Measurements from ENCODE around the gene THSD4.

THSD4 gene

DNA sequence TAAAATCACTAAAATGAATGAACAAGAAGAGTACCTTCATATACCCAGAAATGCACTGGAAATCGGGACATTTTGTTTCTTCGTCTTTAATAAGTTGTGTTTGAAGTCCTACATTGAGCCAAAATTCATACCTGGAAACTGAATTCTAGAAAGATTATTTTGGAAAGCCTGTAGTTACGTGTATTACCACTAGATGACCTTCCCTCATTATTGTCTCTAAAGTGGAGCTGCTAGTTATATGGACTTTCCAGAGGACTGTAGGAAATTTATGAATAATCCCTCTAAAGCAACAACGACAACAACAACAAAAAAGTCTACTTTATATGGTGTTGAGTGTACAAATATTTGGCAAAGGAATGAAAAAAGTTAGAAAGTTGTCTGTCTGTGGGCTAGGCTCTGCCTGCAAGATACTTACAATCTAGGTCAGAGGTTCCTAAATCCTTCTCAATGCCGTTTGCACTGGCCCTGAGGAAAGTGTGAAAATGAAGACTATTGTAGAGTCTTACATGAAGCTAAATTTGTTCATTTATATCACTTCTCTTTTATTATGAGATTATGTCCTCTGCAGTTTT is 460.3 kb downstream of the THSD4 start:
- no peak for DNase-seq (ENCODE audit: low read depth)
- no peak overlapping the region for H3K4me3 ChIP-seq (ENCODE audit: low read depth, low read length)
- TF ChIP-seq, protein P1, sequence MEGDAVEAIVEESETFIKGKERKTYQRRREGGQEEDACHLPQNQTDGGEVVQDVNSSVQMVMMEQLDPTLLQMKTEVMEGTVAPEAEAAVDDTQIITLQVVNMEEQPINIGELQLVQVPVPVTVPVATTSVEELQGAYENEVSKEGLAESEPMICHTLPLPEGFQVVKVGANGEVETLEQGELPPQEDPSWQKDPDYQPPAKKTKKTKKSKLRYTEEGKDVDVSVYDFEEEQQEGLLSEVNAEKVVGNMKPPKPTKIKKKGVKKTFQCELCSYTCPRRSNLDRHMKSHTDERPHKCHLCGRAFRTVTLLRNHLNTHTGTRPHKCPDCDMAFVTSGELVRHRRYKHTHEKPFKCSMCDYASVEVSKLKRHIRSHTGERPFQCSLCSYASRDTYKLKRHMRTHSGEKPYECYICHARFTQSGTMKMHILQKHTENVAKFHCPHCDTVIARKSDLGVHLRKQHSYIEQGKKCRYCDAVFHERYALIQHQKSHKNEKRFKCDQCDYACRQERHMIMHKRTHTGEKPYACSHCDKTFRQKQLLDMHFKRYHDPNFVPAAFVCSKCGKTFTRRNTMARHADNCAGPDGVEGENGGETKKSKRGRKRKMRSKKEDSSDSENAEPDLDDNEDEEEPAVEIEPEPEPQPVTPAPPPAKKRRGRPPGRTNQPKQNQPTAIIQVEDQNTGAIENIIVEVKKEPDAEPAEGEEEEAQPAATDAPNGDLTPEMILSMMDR (IDR thresholded peaks at IDR 0.05; ENCODE audit: control insufficient read depth, extremely low read depth, insufficient read depth) = peak; percentile 74

DNA sequence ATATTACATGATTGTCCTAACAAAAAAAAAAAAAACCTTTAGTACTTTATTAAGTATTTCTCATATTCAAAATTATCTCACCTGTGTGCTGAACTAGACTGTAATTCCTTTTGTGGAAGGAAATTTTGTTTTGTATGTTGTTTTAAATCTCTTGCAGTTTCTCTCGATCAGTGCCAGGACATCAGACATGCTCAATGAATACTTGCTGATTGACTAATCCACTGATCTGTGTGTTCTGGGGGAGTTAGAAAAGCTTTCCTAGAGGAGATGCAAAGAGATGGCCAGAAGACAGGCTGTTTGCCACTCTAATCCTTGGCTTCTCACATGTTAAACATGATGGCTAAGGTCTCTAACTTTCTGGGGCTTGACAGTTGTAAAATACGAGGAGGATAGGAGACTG is 461.8 kb downstream of the THSD4 start:
- TF ChIP-seq, protein P1 (IDR thresholded peaks at IDR 0.05; ENCODE audit: control insufficient read depth, extremely low read depth, insufficient read depth) = no peak
- no peak overlapping the region for H3K4me3 ChIP-seq (ENCODE audit: low read depth, low read length)
- no peak for DNase-seq (ENCODE audit: low read depth)

DNA sequence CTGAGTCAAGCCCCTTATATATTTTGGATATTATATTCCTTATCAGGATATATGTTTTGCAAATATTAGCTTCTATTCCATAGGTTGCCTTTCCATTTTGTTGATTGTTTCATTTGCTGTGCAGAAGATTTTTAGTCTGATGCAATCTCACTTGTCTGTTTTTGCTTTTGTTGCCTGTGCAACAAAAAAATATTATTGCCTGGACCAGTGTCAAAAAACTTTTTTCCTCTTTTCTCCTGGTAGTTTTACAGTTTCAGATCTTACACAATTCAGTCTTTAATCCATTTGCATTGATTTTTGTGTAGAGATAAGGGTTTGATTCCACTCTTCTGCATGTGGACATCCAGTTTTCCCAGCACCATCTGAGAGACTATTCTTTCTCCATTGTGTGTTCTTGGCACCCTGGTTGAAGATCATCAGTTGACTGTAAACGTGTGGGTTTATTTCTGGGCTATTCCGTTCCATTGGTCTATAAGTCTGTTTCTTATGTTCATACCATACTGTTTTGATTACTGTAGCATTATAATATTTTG is 466.2 kb downstream of the THSD4 start:
- no peak overlapping the region for H3K4me3 ChIP-seq (ENCODE audit: low read depth, low read length)
- DNase-seq (ENCODE audit: low read depth) = no peak
- TF ChIP-seq, protein P1 (IDR thresholded peaks at IDR 0.05; ENCODE audit: control insufficient read depth, extremely low read depth, insufficient read depth) = no peak

DNA sequence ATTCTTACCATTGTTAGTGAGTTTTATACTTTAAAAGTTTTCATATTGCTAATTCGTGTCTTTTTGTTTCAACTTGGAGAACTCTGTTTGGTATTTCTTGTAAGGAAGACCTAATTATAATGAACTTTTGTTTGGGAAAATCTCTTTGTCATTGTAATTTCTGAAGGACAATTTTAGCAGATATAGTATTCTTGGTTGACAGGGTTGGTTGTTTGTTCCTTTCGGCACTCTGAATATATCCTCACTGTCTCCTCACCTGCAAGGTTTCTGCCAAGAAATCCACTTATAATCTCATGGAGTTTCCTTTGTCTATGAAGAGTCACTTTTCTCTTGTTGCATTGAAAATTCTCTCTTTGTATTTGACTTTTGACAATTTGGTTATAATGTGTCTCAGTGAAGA is 469.9 kb downstream of the THSD4 start:
- no peak for DNase-seq (ENCODE audit: low read depth)
- no peak overlapping the region for H3K4me3 ChIP-seq (ENCODE audit: low read depth, low read length)
- TF ChIP-seq, protein P1 (IDR thresholded peaks at IDR 0.05; ENCODE audit: control insufficient read depth, extremely low read depth, insufficient read depth) = no peak

DNA sequence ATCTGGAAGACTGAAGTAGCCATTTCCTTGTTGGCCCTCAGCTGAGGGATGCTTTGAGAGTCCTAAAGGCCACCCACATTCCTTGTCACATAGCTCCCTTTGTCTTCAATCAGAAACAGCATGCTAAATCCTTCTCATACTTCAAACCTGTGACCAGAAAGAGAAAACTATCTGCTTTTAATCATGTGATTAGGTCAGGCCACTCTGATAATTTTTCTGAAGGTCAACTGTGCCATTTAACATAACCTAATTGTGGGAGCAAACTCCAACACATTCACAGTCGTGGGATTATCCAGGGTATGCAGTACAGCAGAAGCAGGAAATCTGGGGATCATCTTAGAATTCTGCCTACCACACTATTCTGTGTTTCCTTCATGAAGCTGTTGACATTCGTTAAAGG is 471.2 kb downstream of the THSD4 start:
- no peak for DNase-seq (ENCODE audit: low read depth)
- no peak overlapping the region for H3K4me3 ChIP-seq (ENCODE audit: low read depth, low read length)
- TF ChIP-seq, protein P1 (IDR thresholded peaks at IDR 0.05; ENCODE audit: control insufficient read depth, extremely low read depth, insufficient read depth) = no peak

DNA sequence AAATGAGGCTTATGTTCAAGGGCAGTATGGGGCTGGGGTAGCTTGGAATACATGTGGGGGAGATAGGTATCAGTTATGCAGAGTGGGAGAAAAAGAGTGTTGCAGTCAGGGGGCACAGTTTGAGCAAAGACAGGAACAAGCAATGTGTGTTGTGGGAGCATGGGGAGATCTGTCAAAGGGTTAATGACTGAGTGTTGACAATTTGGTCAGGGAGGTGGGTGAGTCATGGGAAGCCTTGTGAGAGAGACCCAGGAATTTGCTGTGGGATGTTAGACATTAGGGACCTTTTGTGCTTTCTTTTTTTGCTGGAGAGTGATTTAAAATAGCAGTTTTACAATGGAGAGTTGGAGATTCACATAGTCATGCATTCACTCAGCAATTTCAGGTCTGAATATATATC is 473.5 kb downstream of the THSD4 start:
- no peak for DNase-seq (ENCODE audit: low read depth)
- TF ChIP-seq, protein P1 (IDR thresholded peaks at IDR 0.05; ENCODE audit: control insufficient read depth, extremely low read depth, insufficient read depth) = no peak
- no peak overlapping the region for H3K4me3 ChIP-seq (ENCODE audit: low read depth, low read length)

DNA sequence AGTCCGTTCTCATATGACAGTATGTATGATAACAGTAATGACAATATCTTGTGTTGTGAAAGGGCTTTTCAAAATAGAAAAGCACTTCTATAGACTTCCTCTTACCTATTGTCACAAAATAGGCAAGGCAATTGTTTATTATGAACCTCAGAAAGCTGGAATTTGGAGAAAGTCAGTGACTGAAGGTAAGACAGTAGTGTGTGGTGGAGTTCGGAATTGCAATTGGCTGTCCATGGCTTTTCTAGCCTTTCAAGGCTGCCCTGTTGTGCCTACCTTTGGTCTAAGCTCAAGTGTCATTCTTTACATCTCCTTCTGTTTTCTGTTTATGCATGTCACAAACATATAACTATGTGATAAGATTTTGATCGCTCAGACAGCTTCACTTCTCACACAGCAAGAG is 475.8 kb downstream of the THSD4 start:
- TF ChIP-seq, protein P1 (IDR thresholded peaks at IDR 0.05; ENCODE audit: control insufficient read depth, extremely low read depth, insufficient read depth) = no peak
- no peak for DNase-seq (ENCODE audit: low read depth)
- H3K4me3 ChIP-seq (ENCODE audit: low read depth, low read length) = no peak overlapping the region
